ENCODE results near the gene SUGP2.

DNA sequence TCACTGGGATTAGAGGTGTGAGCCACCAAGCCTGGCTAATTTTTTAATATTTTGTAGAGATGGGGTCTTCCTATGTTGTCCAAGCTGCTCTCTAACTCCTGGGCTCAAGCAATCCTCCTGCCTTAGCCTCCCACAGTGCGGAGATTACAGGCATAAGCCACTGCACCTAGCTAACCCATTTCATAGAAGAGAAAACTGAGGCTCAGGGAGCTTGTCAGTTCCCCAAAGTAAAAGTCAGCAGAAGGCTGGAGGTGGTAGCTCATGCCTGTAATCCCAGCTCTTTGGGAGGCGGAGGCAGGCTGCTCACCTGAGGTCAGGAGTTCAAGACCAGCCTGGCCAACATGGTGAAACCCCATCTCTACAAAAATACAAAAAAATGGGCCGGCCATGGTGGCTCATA lies 83.5 kb downstream of the SUGP2 start:
- TF ChIP-seq, protein P1, sequence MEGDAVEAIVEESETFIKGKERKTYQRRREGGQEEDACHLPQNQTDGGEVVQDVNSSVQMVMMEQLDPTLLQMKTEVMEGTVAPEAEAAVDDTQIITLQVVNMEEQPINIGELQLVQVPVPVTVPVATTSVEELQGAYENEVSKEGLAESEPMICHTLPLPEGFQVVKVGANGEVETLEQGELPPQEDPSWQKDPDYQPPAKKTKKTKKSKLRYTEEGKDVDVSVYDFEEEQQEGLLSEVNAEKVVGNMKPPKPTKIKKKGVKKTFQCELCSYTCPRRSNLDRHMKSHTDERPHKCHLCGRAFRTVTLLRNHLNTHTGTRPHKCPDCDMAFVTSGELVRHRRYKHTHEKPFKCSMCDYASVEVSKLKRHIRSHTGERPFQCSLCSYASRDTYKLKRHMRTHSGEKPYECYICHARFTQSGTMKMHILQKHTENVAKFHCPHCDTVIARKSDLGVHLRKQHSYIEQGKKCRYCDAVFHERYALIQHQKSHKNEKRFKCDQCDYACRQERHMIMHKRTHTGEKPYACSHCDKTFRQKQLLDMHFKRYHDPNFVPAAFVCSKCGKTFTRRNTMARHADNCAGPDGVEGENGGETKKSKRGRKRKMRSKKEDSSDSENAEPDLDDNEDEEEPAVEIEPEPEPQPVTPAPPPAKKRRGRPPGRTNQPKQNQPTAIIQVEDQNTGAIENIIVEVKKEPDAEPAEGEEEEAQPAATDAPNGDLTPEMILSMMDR (IDR thresholded peaks at IDR 0.05), result no peak
- TF ChIP-seq POLR2A (IDR thresholded peaks at IDR 0.05) (no peak), EP300 (IDR thresholded peaks at IDR 0.05) (no peak)
